HG02970 (cell line): ENCODE measurements around the gene CAMK1D.

Source experiments
- ATAC-seq: cut with Tn5 transposase; IDR thresholded peaks from one replicate; pipeline ENCODE4 v1.9.1; 2021; ENCODE audit warnings: mild to moderate bottlenecking, moderate library complexity, moderate number of reproducible peaks; ENCODE audit not compliant: unreplicated experiment, low FRiP score

Gene CAMK1D

DNA sequence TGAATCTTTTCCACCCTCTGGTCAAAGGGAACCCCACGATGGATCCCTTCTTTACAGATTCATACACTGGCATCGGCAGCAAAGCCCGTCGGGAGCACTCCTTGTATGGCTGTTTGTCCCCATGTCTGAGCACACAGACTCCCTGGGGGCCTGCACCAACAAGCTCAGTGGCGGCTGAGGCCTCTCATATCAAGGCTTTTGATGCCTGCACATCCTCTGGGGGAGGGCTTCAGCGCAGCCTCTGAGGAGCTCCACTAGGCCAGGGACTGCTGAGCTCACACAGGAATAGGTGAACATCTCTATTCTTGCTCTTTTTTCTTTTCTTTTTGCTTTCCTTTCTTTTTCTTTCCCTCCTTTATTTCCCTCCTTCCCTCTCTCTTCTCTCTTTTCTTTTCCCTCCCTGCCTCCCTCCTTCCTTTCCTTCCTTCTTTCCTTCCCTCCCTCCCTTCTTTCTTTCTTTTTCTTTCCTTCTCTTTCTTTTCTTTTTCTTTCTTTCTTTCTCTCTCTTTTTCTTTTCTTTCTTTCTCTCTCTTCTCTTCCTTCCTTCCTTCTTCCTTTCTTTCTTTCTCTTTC is 477.5 kb downstream of the CAMK1D start:
- no peak for ATAC-seq

DNA sequence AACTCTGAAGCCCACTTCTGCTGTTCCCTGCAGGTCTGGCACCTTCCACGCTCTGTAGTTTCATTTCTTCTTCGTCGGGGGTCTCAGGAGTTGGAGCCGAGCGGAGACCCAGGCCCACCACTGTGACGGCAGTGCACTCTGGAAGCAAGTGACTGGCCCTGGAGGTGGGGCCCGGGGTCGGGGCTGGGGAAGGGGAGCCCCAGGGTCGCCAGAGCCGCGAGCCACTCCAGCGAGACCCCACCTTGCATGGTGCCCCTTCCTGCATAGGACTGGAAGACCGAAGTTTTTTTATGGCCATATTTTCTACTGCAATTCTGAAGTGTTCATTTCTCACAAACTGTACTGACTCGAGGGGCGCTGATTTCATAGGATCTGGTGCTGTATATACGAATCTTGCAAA is 479.4 kb downstream of the CAMK1D start:
- ATAC-seq = no peak

DNA sequence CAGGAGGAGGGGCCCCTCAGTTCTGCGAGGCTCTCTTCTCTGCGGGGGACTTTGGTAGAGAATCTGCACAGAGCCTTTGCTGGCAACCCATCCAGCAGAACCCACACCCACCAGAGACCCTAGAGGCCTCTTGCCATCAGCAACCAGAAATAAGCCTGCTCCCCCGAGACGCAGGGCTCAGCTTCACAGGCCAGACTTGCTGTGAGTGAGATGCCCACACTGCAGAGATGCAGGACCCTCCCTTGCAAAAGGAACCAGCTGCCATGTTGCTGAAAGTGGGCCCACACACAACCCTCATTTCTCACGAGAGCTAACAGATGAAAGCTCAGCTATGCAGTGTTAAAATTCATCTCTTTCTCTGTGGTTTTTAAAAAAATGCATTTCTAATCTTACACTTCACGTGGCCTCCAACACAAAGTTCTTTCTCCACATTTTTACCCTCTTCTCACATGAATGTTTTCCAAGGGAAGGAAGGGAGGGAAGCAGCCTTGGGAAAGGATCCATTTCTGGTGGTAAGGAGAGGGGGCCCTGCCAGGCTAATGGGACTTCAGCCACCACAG is 480.6 kb downstream of the CAMK1D start:
- no peak for ATAC-seq

DNA sequence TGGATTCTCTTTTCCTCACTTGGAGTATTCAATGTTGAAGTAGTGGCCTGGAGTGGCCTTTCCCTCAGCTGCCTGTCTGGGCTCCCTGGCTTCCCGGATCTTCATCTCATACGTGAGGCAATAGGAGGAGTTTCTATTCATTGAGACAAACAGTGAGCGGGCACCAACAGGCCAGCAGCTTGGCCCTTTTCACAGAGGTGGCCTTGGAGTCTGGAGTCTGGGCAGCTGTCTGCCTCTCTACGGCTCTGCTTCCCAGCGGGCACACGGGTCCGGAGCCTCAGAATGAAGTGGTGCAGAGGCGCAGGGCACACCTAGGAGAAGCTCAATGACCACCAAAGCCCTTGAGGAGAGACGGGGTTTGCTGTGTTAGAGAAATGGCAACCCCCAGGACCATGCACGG is 482.7 kb downstream of the CAMK1D start:
- ATAC-seq = no peak

DNA sequence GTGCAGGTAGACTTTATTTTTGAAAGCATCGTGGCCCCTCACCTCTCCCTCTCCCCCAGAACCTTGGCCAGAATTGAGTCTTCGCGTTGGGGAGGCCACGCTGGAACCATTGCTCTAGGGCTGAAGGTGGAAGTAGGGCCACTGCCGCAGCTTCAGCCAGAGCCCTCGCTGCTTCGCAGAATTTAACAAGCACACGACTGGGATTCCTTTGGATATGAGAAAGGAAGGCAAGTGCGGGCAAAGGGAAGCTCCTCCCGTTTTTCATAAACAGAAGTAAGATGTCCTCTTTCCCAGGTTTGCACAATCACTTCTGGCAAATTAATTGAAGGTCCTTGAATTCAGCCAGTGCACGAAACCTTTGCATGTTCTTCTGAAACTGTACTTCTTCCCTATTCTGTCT is 484.1 kb downstream of the CAMK1D start:
- no peak for ATAC-seq

DNA sequence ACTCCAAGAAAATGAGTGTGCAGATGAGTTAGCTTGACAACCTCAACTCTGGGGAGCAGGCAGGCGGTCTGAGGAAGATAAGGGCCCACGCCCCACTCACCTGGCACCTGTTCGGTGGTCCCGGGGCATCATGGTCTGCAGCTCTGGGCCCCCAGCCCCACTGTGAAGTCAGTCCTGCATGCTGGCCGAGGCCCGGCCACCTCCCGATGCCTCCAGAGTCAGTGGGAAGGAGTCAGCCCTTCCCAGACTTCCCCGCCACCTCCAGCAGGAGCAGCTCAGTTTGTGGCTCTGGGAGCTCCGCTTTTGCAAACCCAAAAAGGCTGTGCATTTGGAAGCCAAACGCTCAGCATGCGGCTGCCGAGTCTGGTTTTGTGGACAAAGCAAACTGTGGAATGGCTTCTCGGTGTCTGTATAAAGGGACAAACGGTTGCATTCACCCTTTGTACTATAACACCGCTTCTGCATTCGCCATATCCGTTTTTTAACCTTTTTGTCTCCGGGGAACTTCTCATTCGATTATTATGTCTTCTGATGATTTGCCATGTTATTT is 484.8 kb downstream of the CAMK1D start:
- no peak for ATAC-seq

DNA sequence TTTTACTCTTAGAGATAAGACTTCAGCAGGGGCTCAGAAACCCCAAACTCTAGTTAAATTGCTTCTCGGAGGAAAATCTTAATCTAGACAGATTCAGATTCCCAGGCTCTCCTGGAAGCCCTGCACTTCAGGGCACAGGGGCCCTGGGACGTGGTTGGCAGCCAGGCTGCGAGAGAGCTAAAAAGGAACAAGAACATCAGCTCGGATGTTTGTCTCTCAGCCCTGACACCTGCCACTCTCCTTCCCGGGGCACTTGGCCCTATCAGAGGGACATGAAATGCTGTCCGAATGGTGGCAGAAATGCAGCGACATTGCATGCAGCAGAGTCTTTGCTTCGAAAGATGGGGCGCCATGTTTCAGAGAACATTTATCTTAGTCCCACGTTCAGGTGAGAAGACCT is 485.4 kb downstream of the CAMK1D start:
- no peak for ATAC-seq

DNA sequence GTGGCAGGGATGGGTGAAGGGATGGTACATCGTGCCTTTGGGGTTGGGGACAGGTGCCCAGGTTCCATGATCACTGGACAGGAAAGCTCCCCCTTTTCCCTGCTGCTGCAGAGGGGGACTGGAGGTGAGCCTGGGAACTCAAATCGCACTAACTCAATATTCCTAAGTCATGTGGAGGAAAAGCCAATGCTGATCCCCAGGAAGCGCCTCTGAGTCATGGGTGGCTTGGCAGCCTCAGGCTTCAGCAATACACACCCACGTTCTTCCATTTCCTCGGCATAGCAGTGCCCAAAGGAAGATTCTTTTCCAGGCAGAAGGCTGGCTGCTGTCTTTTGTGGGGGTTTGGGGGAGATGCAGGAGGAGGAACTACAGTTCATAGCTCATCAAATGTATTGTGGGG is 486.4 kb downstream of the CAMK1D start:
- ATAC-seq = no peak

DNA sequence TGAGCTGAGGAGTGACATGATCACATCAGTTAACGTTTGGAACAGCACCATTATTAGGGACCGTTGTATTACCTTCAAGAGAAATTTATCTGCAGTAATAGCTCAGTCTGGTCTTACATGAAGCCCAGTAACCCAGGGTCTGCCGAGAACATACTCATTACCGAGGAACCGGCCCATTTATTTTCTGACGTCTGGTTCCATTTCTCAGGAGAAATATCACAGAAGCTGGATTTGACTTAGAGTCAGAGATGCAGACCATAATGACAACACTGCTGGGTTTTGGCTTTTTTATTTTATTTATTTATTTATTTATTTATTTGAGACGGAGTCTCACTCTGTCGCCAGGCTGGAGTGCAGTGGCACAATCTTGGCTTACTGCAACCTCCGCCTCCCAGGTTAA is 489.0 kb downstream of the CAMK1D start:
- ATAC-seq = no peak

DNA sequence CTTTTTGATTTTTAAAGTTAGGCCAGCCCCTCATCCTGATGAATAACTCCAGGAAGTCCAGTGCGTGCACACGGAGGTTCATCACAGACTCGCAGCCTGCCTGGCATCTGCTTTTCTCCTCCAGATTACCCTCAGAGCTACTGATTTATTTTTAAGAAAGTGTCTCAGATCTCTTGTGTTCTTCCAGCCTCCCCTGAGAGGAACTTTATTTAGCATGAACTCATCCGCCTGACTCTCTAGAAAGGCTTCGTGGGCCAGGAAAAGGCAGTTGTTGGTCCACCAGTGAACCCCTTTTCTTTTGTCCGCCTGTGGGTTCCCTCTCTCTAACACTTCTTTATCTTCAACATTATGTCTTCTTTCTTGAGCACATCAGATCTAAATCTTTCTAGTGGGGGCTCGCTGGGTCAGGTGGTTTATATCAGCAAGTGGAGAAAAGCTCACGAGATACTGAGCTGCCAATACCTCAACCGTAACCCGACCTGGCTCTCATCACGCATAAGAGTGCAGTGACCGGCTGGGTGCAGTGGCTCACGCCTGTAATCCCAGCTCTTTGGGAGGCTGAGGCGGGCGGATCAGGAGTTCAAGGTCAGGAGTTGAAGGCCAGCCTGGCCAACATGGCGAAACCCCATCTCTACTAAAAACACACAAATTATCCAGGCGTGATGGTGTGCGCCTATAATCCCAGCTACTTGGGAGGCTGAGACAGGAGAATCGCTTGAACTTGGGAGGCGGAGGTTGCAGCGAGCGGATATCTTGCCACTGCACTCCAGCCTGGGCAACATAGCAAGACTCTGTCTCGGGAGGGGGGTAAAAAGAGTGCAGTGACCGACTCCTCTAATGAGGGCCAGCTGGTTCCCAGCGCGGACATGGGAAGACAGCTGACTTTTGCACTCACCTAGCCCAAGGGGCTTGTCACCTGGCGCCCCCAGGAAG is 489.9 kb downstream of the CAMK1D start:
- ATAC-seq = no peak

DNA sequence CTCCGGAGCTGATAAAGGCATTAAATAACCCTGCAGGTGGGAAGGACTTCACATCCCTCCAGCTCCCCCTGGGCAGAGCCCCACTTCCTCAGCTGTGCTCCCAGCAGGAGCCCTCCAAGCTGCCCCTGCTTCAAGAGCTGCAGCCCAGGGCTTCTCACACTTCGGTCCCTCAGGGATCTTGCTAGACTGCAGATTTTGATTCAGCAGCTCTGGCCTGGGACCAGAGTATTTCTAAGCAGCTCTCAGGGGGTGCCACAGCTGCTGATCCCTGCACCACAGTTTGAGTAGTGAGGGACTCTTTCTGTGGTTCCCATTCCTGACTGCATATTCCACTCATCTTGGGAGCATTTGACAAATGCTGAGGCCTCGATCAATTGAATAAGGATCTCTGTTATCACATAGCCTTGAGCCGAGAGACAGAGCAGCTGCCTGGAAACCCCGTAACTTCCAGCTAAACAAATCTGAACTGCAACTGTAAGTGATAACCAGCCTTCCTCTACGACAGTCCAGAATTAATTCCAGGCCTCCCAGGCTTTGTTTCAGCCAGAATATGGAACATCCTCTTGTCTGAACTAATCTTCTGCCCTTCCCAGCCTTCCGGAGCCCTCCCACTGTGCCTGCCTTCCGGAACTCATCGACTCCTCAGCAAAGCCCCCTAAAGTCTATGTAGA is 490.7 kb downstream of the CAMK1D start:
- no peak for ATAC-seq

DNA sequence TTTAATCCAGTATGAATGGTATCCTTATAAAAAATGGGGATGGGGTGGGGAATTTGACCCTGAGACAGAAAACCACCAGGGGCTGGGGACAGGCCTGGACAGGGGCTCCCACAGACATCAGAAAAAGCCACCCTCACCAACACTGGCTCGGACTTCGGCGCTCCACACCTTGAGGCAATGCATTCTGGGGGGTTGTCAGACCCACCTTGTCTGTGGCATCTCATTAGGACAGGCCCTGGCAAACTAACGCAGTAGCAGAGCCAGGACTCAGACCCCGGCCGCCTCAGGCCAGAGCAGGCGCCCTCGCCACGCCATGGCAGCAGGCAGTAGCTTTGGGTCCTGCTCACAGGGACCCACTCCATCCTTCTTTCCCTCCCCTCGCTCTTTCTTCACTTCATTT is 492.1 kb downstream of the CAMK1D start:
- ATAC-seq = no peak

DNA sequence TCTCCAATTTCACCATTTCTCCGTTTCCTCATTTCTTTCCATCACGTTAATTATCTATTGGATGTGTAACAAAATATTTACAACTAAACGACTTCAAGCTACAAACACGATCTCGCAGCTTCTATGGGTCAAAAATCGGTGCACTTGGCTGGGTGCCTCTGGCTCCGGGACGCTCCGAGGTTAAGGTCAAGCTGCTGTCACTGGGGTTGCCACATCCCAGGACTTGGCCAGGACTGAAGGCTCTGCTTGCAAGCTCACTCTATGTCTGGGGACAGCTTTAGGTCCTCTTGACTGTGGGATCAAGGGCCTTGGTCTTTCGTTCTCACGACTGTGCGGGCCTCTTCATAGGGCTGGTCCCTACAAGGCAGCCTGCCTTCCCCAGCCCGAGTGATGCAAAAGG is 492.5 kb downstream of the CAMK1D start:
- no peak for ATAC-seq

DNA sequence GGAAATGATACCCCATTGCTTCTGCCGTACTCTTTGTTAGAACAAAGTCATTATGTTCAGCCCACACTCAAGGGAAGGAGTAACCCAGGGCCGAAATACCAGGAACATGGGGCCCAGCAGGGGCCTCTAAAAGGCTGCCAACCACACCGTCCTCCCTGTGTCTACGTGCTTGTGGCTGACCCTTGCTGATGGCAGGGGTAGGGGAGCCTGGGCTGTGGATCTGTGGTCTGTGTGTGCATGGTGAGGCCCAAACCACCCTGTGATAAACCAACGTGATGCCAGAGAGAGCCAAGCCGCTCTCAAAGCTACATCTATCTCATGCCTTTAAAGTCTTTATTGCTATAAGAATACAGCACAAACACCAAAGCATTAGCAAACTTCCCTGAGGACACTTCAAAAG is 493.0 kb downstream of the CAMK1D start:
- no peak for ATAC-seq

DNA sequence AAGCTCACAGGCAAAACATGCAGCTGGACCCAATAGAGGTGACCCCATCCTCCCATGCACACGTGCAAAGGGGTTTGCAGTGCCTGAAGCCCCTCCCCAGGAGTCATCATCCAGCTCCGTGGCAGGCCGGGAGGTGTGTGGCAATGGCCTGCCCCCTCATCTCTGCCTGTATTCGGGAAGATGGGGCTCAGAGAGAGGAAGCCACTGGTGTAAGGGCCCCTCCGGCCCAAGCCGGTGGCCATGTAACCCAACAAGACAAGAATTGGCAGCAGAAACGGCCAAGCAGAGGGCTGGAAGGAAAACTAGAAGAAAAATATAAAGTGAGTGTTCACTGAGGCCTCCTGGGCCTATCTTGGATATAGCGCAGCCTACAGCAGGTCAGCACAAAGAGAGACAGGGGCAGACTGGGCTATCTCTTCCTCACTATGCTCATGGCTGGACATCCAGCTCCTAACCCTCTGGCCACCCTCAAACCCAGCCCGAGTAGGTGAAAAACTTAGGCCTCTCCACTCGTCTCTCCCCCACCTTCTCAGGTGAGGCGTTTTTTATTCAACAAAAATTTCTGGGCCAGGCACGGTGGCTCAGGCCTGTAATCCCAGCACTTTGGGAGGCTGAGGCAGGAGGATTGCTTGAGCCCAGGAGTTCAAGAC is 494.1 kb downstream of the CAMK1D start:
- ATAC-seq = no peak

DNA sequence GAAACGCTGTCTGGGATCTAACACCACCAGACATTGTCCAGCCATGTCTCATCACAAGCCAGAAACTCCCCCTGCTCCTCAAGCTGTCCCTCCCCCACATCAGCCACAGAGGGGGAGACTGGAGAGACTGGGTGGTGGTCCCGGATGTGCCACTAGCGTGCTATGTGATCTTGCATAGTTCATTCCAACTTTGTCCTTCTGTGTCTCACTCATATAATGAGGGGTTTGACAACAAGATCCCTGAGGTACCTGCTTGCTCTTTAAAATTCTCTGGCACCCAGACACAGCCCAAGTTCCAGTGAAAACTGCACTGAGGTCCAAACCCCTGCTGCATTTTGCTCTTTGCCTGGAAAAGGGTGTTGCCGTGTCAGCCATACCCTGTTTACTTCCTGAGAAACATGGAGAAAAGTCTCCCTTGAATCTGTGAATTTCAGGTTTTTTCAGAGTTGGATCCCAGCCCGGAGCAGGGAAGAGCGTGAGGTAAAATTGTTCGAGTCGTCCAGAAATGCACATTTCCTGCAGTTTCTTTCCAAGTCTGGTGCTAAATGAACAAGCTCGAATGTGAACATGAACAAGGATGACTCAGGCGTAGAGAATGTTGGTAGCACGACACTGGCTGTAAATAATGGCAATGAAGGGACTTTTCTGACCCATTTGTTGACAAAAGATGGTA is 495.6 kb downstream of the CAMK1D start:
- no peak for ATAC-seq

DNA sequence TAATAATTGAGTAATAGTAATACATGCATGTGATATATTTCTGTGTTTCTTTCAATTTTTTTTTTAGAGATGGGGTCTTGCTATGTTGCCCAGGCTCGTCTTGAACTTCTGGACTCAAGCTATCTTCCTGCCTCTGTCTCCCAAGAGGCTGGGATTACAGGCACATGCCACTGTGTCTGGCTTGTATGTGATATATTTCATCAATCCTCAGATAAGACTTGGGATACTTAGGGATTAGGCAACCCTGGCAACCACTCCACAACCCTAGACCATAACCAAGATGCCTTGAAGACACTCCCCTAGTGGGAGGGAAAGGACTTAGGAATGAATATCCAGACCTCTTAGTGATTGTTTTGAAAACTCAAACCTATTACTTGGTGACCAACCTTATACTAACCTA is 497.4 kb downstream of the CAMK1D start:
- ATAC-seq = no peak

DNA sequence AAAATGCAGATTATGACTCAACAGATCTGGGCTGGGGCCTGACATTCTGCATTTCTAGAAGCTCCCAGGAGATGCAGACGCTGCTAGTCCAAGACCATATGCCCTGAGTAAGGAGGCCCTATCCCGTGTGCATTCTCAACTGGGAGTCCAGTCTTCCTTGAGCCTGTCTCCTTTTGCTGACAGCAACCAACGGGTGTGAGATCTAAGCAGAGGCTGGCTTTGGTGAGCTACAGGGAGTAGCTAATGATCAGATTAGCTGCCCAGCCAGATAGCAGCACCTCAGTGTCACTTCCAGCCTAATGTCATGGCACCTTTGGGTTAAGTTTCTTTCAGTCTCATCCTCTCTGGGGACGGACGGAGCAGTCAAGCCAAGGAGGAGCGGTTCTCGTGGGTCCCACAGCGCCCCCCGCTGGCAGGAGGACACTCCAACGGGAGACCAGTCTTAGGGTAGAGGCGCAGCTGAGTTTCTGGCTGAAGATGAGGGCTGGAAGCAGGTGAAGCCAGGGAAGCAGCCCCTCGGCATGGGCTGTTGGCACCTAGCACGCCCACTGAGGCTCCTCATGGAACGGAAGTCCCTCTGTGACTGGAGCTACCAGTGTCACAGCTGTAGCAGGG is 498.1 kb downstream of the CAMK1D start:
- no peak for ATAC-seq

DNA sequence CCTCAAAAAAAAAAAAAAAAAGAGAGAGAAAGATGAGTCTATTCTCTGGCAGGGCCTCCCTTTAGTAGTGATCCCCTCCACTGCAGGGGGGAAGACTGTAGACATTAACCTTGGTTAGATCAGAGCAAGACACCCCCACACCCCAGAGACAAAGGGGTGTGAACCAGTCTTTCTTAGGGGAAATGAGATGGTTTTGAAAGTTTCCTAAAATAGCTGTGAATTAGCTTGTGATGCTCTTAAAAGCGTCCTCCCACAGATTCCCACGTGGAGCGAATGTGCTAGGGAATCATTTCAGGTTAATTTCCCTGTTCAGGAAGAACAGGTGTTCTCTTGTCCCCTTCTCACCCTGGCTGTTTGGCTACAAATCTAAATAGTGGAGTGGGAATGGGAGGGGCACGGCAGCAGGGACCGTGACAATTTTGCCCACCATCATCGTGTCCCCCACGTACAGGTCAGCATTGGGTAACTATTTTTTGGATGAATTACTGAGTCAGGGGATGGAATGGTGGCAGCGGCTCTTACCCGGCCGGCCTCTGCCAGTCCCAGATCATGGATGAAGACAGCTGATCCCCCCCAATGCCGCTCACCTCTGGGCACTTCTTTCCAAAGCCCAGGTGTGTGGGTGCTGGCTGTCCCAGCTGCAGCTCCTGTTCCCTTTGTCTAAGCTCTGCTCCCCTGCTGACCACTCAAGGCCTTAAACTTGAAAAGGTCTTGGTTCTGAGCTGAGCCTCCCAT is 499.3 kb downstream of the CAMK1D start:
- ATAC-seq = no peak
